Peyer's patch (tissue), 4 donors: ENCODE measurements around the gene GFI1B. TPM values are rescaled to one million over a fixed set of nuclear protein-coding genes. Genes with fewer than 3 reads are reported as not detected.

ENCODE experiments used
- DNase-seq, 3 donors: peaks; one replicate each; pipeline ENCODE4 v3.0.0-alpha.2; 2017 to 2019
- H3K27ac ChIP-seq, 4 donors: fragments of 200-600 bp; sonication (generic); one replicate each; pipeline ENCODE4 v1.5.1; 2016 to 2019
- H3K27me3 ChIP-seq, 2 donors: fragments of 200-600 bp; sonication (generic); one replicate each; pipeline ENCODE4 v1.5.1; 2019
- H3K36me3 ChIP-seq, 3 donors: fragments of 200-600 bp; sonication (generic); one replicate each; pipeline ENCODE4 v1.5.1; 2016 to 2019
- H3K4me1 ChIP-seq, 4 donors: fragments of 200-600 bp; sonication (generic); one replicate each; pipeline ENCODE4 v1.5.1; 2016 to 2019
- H3K4me3 ChIP-seq, 4 donors: fragments of 200-600 bp; sonication (generic); 1 replicate in 3 of 4; 2 replicates in 1 of 4; pipeline ENCODE4 v1.5.1; 2016 to 2019; ENCODE audit warnings: mild to moderate bottlenecking in 1 of 4
- H3K9me3 ChIP-seq, 4 donors: fragments of 200-600 bp; sonication (generic); one replicate each; pipeline ENCODE4 v1.5.1; 2016 to 2019; ENCODE audit warnings: mild to moderate bottlenecking in 1 of 4
- POLR2A ChIP-seq, 2 donors: fragments of 450-650 bp; IDR thresholded peaks; one replicate each; pipeline ENCODE4 v1.5.1; 2017; ENCODE audit warnings: antibody characterized with exemption in 2 of 2, mild to moderate bottlenecking in 2 of 2, moderate library complexity in 2 of 2
- total RNA-seq, 4 donors: library from RNA; depleted of rRNA; stranded (reverse); fragments of >200 nt; gene quantifications; one replicate each; pipeline ENCODE4 v1.1.0, GENCODE V29; 2016
- TF ChIP-seq, protein P1 (sequence below), 6 experiments: fragments of 450-650 bp in 4 of 6; fragments of 200-600 bp in 2 of 6; sonication (generic) in 1 of 6; IDR thresholded peaks; one replicate each; pipeline ENCODE4 v1.5.1; 2017 to 2019; ENCODE audit warnings: antibody characterized with exemption in 6 of 6, mild to moderate bottlenecking in 3 of 6, moderate library complexity in 1 of 6

GFI1B gene
- total RNA-seq, 4 donors from 2014 or later, result 0.88 to 2.7 (median 2.4) TPM; not detected in 1

DNA sequence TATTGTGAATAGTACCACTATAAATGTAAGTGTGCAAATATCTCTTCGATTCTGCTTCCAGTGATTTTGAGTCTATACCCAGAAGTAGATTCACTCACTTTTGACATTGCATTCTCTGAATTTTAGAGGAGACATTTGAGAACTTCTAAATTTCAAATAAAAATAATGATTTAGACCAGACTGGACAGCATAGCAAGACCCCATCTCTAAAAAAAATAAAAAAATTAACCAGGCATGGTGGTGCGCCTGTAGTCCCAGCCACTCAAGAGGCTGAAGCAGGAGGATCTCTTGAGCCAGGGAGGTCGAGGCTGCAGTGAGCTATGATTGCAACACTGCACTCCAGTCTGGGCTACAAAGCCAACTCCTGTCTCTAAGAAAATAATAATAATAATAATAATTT is 1.9 kb upstream of the GFI1B start:
- Histone ChIP-seq H3K36me3 (no peaks in the 10 kb centered on the region), H3K9me3 (no peaks in the 10 kb centered on the region), H3K27me3 (peaks cover 0 to 4% of the 10 kb centered on the region in 2 donors), H3K27ac (no peak overlapping the region), H3K4me1 (peaks cover 0 to 5% (median 2%) of the 10 kb centered on the region in 4 donors), H3K4me3 (no peak overlapping the region)
- TF ChIP-seq, protein P1, sequence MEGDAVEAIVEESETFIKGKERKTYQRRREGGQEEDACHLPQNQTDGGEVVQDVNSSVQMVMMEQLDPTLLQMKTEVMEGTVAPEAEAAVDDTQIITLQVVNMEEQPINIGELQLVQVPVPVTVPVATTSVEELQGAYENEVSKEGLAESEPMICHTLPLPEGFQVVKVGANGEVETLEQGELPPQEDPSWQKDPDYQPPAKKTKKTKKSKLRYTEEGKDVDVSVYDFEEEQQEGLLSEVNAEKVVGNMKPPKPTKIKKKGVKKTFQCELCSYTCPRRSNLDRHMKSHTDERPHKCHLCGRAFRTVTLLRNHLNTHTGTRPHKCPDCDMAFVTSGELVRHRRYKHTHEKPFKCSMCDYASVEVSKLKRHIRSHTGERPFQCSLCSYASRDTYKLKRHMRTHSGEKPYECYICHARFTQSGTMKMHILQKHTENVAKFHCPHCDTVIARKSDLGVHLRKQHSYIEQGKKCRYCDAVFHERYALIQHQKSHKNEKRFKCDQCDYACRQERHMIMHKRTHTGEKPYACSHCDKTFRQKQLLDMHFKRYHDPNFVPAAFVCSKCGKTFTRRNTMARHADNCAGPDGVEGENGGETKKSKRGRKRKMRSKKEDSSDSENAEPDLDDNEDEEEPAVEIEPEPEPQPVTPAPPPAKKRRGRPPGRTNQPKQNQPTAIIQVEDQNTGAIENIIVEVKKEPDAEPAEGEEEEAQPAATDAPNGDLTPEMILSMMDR (IDR thresholded peaks at IDR 0.05), result no peak
- no peak for TF ChIP-seq POLR2A (IDR thresholded peaks at IDR 0.05)
- DNase-seq, result no peak

DNA sequence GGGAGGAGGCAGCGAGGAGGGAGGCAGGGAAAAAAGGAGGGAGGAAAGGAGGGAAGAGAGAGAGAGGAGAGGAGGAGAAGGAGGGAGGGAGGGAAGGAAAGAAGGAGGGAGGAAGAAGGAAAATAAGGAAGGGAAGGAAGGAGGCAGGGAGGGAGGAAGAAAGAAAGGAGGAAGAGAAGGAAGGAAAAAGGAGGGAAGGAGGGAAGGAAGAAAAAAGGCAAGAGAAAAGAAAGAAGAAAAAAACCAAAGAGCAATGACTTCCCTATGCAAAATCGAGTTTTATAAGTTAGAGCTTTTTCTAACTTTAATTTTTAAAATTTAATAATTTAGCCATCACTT is 413 bp upstream of the GFI1B start:
- Histone ChIP-seq H3K4me1 (peaks cover 0 to 6% (median 0%) of the 10 kb centered on the region in 4 donors), H3K4me3 (no peak overlapping the region), H3K36me3 (no peaks in the 10 kb centered on the region), H3K27me3 (peaks cover 0 to 4% of the 10 kb centered on the region in 2 donors), H3K27ac (no peak overlapping the region), H3K9me3 (no peaks in the 10 kb centered on the region)
- DNase-seq, result no peak
- TF ChIP-seq, protein P1 (IDR thresholded peaks at IDR 0.05), result no peak
- no peak for TF ChIP-seq POLR2A (IDR thresholded peaks at IDR 0.05)

DNA sequence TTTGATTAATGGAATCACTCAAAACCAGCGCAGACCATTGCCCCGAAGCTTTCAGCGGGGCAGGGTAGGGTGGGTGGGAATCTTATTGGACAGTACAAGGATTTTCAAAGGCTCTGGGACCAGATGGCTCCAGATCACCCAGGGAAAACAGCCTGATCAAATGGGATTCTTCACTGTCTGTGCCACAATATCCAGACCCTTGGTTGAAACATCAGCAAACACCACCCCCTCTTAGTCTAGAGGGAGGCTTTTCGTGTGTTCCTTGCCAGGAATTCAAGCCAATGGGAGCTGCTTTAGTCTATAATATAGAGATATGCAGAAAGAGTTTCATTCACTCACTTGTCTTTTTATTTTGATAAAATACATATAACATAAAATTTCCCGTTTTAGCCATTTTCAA is 1.7 kb downstream of the GFI1B start:
- TF ChIP-seq, protein P1 (IDR thresholded peaks at IDR 0.05), result no peak
- TF ChIP-seq POLR2A (IDR thresholded peaks at IDR 0.05), result no peak
- peaks cover 0 to 6% (median 0%) of the 10 kb centered on the region in 4 donors for H3K4me1 ChIP-seq
- peaks cover 0 to 4% of the 10 kb centered on the region in 2 donors for H3K27me3 ChIP-seq
- no peaks in the 10 kb centered on the region for H3K36me3 ChIP-seq
- no peak overlapping the region for H3K27ac ChIP-seq
- no peak overlapping the region for H3K4me3 ChIP-seq
- no peak for DNase-seq
- H3K9me3 ChIP-seq, result no peaks in the 10 kb centered on the region

DNA sequence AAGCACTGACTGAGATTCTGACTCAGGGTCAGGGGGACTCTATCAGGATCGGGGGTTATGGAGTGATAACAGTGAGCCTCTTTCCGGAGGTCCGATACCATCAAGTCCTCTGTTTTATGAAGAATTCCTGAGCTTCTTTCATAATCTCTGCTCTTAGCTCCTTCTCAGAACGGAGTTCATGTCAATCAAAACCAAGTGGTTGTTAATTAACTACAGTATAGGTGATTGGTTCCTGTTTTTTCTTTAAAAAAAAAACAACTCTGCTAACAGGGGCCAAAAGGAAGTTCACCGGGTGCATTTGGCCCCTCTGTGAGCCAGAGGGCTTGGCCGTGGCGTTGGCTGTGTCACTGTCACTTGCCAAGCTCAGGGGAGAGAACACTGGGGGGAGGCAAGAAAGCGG is 4.0 kb downstream of the GFI1B start:
- Histone ChIP-seq H3K27me3 (peaks cover 0 to 4% of the 10 kb centered on the region in 2 donors), H3K4me3 (no peak overlapping the region), H3K4me1 (peaks cover 0 to 6% (median 0%) of the 10 kb centered on the region in 4 donors), H3K27ac (no peak overlapping the region), H3K9me3 (no peaks in the 10 kb centered on the region), H3K36me3 (no peaks in the 10 kb centered on the region)
- TF ChIP-seq POLR2A (IDR thresholded peaks at IDR 0.05), result no peak
- TF ChIP-seq, protein P1 (IDR thresholded peaks at IDR 0.05), result no peak
- no peak for DNase-seq

DNA sequence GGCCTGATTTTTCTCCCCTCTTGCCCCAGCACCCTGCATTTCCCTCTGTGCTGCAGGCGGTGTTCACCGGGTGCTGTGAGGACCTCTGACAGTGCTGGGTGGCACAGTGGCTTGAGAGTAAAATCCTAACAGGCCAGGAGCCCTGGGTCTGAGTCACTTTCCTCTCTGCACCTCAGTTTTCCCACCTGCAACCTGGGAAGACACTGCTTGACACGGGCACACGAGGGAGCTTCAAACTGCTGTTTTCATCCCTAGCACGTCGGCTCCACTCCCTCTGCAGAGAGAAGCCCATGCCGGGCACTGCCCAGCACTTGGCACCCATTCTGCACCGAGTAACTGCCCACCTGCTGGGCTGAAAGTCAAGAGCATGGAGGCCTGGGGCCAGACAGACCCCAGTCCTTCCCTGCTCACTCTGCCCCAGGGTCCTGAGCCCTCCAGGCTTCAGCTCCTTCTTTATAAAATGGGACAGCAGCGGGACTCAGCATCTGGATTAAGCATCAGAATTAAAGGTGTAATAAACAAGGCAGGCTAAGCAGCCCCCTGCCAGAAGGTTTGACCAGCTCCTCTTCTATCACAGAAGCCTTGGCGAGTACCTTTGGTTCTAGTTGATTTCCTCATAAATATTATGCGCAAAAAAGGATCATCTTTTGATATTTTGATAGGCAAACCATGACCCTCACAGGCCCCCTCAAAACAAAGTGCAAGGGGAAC is 5.2 kb downstream of the GFI1B start:
- TF ChIP-seq POLR2A (IDR thresholded peaks at IDR 0.05), result no peak
- TF ChIP-seq, protein P1 (IDR thresholded peaks at IDR 0.05), result no peak
- Histone ChIP-seq H3K9me3 (no peaks in the 10 kb centered on the region), H3K27ac (no peak overlapping the region), H3K4me1 (peaks cover 0 to 6% (median 0%) of the 10 kb centered on the region in 4 donors), H3K4me3 (no peak overlapping the region), H3K36me3 (no peaks in the 10 kb centered on the region), H3K27me3 (peaks cover 0 to 3% of the 10 kb centered on the region in 2 donors)
- DNase-seq, result no peak
